Measurements from ENCODE around the gene INTS15. TPM values are rescaled to one million over a fixed set of nuclear protein-coding genes. Genes with fewer than 3 reads are reported as not detected.

Gene INTS15
- polyA plus RNA-seq, 1 donor from 2014 or later: 36.2 TPM

GRCh38 chr7:6558837-6559236 lies 31.0 kb upstream of the INTS15 start:
- no peak overlapping the region for H2AFZ ChIP-seq (ENCODE audit: low read depth, low read length)
- no peak for TF ChIP-seq CTCF (IDR thresholded peaks at IDR 0.05; ENCODE audit: poor library complexity, severe bottlenecking)
- TF ChIP-seq MXI1 (conservative IDR thresholded peaks at IDR 0.05; ENCODE audit: poor library complexity, severe bottlenecking): no peak
- TF ChIP-seq RAD21 (conservative IDR thresholded peaks at IDR 0.05): no peak
- no peak for TF ChIP-seq TAF1 (IDR thresholded peaks at IDR 0.05; ENCODE audit: low read depth)
- TF ChIP-seq EZH2 (IDR thresholded peaks at IDR 0.05; ENCODE audit: borderline replicate concordance, insufficient read depth, low read length, poor library complexity, severe bottlenecking): no peak
- TF ChIP-seq SMC3 (conservative IDR thresholded peaks at IDR 0.05; ENCODE audit: poor library complexity): no peak
- TF ChIP-seq EP300 (conservative IDR thresholded peaks at IDR 0.05; ENCODE audit: poor library complexity, severe bottlenecking): no peak
- TF ChIP-seq REST (IDR thresholded peaks at IDR 0.05; ENCODE audit: borderline replicate concordance): no peak
- no peak for TF ChIP-seq POLR2AphosphoS5 (IDR thresholded peaks at IDR 0.05)
- H3K4me2 ChIP-seq (ENCODE audit: low read length): no peak overlapping the region
- H4K20me1 ChIP-seq (ENCODE audit: insufficient read depth): no peaks in the 10 kb centered on the region
- no peaks in the 10 kb centered on the region for H3K9me2 ChIP-seq (ENCODE audit: insufficient read depth, low read length)
- no peaks in the 10 kb centered on the region for H3K79me2 ChIP-seq (replicated peaks; ENCODE audit: insufficient read depth, low read length)
- no peak overlapping the region for H3K4me3 ChIP-seq (ENCODE audit: low read length)
- no peaks in the 10 kb centered on the region for H3K27me3 ChIP-seq (ENCODE audit: insufficient read depth, low read depth, low read length)
- no peaks in the 10 kb centered on the region for H3F3A ChIP-seq (ENCODE audit: insufficient read depth, low read length, poor library complexity, severe bottlenecking)
- H3K9me3 ChIP-seq (ENCODE audit: low read length): no peaks in the 10 kb centered on the region
- no peaks in the 10 kb centered on the region for H3K36me3 ChIP-seq (ENCODE audit: insufficient read depth, low read length)
- H3K9ac ChIP-seq (ENCODE audit: low read length): no peak overlapping the region
- H3K27ac ChIP-seq (ENCODE audit: low read length): no peak overlapping the region

- Histone ChIP-seq H3K9ac (ENCODE audit: low read length) (no peak overlapping the region), H3K4me2 (ENCODE audit: low read length) (no peak overlapping the region)
Measured at GRCh38 chr7:6559896-6560295, 29.9 kb upstream of the INTS15 start.

More at GRCh38 chr7:6559896-6560295, 29.9 kb upstream of the INTS15 start:
- Histone ChIP-seq H3K27me3 (ENCODE audit: insufficient read depth, low read depth, low read length) (no peaks in the 10 kb centered on the region), H3K36me3 (ENCODE audit: insufficient read depth, low read length) (no peaks in the 10 kb centered on the region), H3K4me3 (ENCODE audit: low read length) (no peak overlapping the region), H3K9me3 (ENCODE audit: low read length) (no peaks in the 10 kb centered on the region), H3F3A (ENCODE audit: insufficient read depth, low read length, poor library complexity, severe bottlenecking) (no peaks in the 10 kb centered on the region), H2AFZ (ENCODE audit: low read depth, low read length) (no peak overlapping the region), H3K9me2 (ENCODE audit: insufficient read depth, low read length) (no peaks in the 10 kb centered on the region), H3K27ac (ENCODE audit: low read length) (no peak overlapping the region), H3K79me2 (replicated peaks; ENCODE audit: insufficient read depth, low read length) (no peaks in the 10 kb centered on the region), H4K20me1 (ENCODE audit: insufficient read depth) (no peaks in the 10 kb centered on the region)
- TF ChIP-seq CTCF (IDR thresholded peaks at IDR 0.05; ENCODE audit: poor library complexity, severe bottlenecking) (no peak), POLR2AphosphoS5 (IDR thresholded peaks at IDR 0.05) (no peak), EZH2 (IDR thresholded peaks at IDR 0.05; ENCODE audit: borderline replicate concordance, insufficient read depth, low read length, poor library complexity, severe bottlenecking) (no peak), REST (IDR thresholded peaks at IDR 0.05; ENCODE audit: borderline replicate concordance) (no peak), EP300 (conservative IDR thresholded peaks at IDR 0.05; ENCODE audit: poor library complexity, severe bottlenecking) (no peak), TAF1 (IDR thresholded peaks at IDR 0.05; ENCODE audit: low read depth) (no peak), SMC3 (conservative IDR thresholded peaks at IDR 0.05; ENCODE audit: poor library complexity) (no peak), RAD21 (conservative IDR thresholded peaks at IDR 0.05) (no peak), MXI1 (conservative IDR thresholded peaks at IDR 0.05; ENCODE audit: poor library complexity, severe bottlenecking) (no peak)
